GM12801 (cell line): ENCODE data around the gene RBM20.

Source experiments
- CTCF ChIP-seq: IDR thresholded peaks from one replicate; pipeline ENCODE4 v1.5.1; 2011; ENCODE audit warnings: control low read depth; ENCODE audit not compliant: insufficient read length; ENCODE audit errors: extremely low read depth

RBM20 gene

GRCh38 chr10:110694263-110694662, 50.1 kb downstream of the RBM20 start:
- TF ChIP-seq CTCF: no peak

GRCh38 chr10:110694820-110695538, 50.8 kb downstream of the RBM20 start:
- no peak for TF ChIP-seq CTCF

- no peak for TF ChIP-seq CTCF
Observed at GRCh38 chr10:110695539-110695886, 51.4 kb downstream of the RBM20 start.

- TF ChIP-seq CTCF: no peak
Observed at GRCh38 chr10:110696436-110696835, 52.3 kb downstream of the RBM20 start.

GRCh38 chr10:110698340-110698739, 54.2 kb downstream of the RBM20 start:
- no peak for TF ChIP-seq CTCF

GRCh38 chr10:110698782-110699201, 54.7 kb downstream of the RBM20 start:
- TF ChIP-seq CTCF: no peak

- TF ChIP-seq CTCF: no peak
Observed at GRCh38 chr10:110699859-110700468, 55.8 kb downstream of the RBM20 start.
